PFSK-1 (cell line): ENCODE data around the gene TBC1D8.

Source experiments
- FOXP2 ChIP-seq: optimal IDR thresholded peaks from 2 replicates; pipeline ENCODE3; 2011; ENCODE audit warnings: borderline replicate concordance, control low read depth, inconsistent platforms; ENCODE audit not compliant: insufficient read depth; ENCODE audit errors: extremely low read length, extremely low read depth
- POLR2AphosphoS5 ChIP-seq: IDR thresholded peaks from 2 replicates; pipeline ENCODE4 v1.6.1; 2012; ENCODE audit warnings: low read depth, mild to moderate bottlenecking, control low read depth, low read length, moderate library complexity
- SIN3A ChIP-seq: IDR thresholded peaks from 2 replicates; pipeline ENCODE4 v1.6.1; 2012; ENCODE audit warnings: mild to moderate bottlenecking, low read length, moderate library complexity, borderline replicate concordance; ENCODE audit not compliant: insufficient read depth
- TAF1 ChIP-seq: IDR thresholded peaks from 2 replicates; pipeline ENCODE4 v1.6.1; 2012; ENCODE audit warnings: low read length, control low read depth, borderline replicate concordance; ENCODE audit not compliant: insufficient read depth
- TF ChIP-seq, protein P1 (sequence below), 2 experiments: IDR thresholded peaks; 2 replicates each; pipeline versions ENCODE4 v1.6.1 to v1.8.0; 2011 to 2012; ENCODE audit warnings: low read depth in 2 of 2, low read length in 2 of 2, control low read depth in 1 of 2, inconsistent platforms in 1 of 2, mild to moderate bottlenecking in 1 of 2, moderate library complexity in 1 of 2; ENCODE audit not compliant: insufficient read depth in 1 of 2

The TBC1D8 gene

DNA sequence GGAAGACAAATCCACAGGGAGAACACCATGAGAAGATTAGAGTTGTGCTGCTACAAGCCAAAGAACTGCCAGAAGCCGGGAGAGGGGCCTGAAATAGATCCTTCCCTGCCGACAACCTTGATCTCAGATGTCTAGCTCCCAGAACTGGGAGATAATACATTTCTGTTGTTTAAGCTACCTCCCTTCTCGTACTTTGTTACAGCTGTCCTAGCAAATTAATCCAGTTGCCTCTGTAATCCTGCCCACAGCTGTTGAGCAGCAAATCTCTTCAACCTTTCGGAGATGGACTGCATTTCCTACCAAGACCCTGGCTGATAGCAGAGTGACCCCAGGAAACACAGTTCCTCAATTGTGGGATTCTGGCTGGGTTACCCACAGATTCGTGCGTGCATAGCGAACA, 2.6 kb upstream of the TBC1D8 start:
- TF ChIP-seq FOXP2: no peak
- TF ChIP-seq, protein P1, sequence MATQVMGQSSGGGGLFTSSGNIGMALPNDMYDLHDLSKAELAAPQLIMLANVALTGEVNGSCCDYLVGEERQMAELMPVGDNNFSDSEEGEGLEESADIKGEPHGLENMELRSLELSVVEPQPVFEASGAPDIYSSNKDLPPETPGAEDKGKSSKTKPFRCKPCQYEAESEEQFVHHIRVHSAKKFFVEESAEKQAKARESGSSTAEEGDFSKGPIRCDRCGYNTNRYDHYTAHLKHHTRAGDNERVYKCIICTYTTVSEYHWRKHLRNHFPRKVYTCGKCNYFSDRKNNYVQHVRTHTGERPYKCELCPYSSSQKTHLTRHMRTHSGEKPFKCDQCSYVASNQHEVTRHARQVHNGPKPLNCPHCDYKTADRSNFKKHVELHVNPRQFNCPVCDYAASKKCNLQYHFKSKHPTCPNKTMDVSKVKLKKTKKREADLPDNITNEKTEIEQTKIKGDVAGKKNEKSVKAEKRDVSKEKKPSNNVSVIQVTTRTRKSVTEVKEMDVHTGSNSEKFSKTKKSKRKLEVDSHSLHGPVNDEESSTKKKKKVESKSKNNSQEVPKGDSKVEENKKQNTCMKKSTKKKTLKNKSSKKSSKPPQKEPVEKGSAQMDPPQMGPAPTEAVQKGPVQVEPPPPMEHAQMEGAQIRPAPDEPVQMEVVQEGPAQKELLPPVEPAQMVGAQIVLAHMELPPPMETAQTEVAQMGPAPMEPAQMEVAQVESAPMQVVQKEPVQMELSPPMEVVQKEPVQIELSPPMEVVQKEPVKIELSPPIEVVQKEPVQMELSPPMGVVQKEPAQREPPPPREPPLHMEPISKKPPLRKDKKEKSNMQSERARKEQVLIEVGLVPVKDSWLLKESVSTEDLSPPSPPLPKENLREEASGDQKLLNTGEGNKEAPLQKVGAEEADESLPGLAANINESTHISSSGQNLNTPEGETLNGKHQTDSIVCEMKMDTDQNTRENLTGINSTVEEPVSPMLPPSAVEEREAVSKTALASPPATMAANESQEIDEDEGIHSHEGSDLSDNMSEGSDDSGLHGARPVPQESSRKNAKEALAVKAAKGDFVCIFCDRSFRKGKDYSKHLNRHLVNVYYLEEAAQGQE (IDR thresholded peaks at IDR 0.05; ENCODE audit: insufficient read depth in 1 of 2, low read depth in 2 of 2, low read length in 2 of 2): no peak
- no peak for TF ChIP-seq TAF1
- TF ChIP-seq POLR2AphosphoS5: no peak
- TF ChIP-seq SIN3A: no peak

DNA sequence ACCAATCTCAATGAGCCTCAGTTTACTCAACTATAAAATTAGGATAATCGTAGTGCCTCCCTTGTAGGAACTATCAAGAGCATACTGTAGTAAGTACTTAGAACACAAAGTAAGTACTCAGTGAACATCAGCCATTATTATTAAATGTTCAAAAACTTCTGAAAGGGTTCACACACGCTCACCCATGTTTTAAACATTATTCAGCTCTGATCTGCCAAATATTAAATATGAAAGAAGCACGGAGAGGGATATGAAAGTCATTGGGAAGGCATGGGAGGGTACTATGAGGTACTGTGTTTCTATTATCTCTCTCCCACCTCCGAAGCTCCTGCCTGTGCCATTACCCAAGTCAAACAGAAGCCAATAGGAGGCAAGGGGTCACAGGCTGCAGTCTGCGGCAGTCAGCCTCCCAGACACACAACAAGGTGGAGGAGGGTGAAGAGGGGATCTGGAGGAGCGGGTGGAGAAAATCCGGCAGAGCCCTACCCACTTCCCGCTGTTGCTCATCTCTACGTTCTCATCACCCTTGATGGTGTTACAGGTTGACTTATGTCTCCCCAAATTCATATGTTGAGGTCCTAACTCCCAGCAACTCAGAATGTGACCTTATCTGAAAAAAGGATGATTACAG, 2.0 kb upstream of the TBC1D8 start:
- TF ChIP-seq, protein P1 (IDR thresholded peaks at IDR 0.05; ENCODE audit: insufficient read depth in 1 of 2, low read depth in 2 of 2, low read length in 2 of 2): no peak
- no peak for TF ChIP-seq TAF1
- TF ChIP-seq POLR2AphosphoS5: no peak
- no peak for TF ChIP-seq SIN3A
- TF ChIP-seq FOXP2: no peak

DNA sequence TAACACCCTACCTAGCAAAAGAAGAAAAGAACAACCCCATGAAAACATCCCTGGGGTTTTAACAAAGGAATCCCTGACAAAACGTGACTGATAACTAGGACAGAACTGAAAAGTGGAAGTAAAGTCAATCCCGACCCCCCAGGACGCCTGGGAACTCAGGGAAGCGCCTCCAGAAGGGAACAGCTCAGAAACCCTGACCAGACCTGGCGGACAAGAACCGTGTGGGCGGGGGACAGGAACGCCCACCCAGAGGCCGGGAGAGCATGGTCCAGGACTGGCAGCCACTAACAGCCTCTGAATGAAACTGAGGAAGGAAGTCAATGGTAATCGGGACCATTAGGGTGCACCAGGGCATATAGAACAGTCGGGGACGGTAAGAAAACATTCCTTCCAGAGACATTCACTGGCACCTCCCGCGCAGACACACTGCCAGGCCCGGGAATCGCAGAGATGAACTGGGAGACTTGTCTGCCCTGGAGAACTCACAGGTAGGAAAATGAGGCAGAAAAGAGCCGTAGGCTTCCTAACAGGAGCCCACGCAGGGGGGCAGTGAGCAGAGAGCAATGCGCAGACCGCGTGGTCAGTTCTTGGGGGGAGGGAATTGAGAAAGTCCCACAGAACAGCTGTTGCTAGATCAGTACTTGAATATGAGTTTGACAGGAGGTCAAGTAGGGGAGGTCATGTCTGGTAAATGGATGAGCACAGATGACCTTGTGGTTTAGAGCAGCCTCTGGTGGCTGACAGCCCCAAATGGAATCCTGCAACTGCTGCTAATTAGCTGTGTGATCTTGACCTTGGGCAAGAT, 1.3 kb upstream of the TBC1D8 start:
- TF ChIP-seq, protein P1 (IDR thresholded peaks at IDR 0.05; ENCODE audit: insufficient read depth in 1 of 2, low read depth in 2 of 2, low read length in 2 of 2): no peak
- TF ChIP-seq TAF1: no peak
- no peak for TF ChIP-seq SIN3A
- TF ChIP-seq POLR2AphosphoS5: no peak
- no peak for TF ChIP-seq FOXP2

DNA sequence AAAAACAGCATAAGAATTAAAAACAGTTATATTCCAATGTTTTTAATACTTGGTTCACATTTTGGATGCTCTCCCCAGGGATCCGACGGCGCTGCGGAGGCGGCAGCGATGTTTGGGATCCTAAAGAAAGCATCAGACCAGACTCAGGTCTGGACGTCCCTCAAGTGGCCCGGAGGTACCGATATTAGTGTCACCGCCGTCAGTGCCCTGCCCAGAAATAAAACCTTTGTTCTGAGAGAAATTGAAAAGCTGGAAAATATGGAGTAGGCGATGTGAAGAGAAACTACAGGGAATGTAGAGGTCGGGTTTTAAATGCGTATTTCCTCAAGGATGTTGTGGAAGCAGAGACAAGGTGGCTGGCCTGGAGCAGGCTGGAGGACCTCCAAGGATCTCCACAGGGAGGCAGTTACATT, 683 bp upstream of the TBC1D8 start:
- TF ChIP-seq, protein P1 (IDR thresholded peaks at IDR 0.05; ENCODE audit: insufficient read depth in 1 of 2, low read depth in 2 of 2, low read length in 2 of 2): no peak
- TF ChIP-seq FOXP2 (no peak), POLR2AphosphoS5 (no peak), SIN3A (no peak), TAF1 (no peak)
